Suprapubic skin (tissue), 4 donors: ENCODE measurements around the gene POR. TPM values are rescaled to one million over a fixed set of nuclear protein-coding genes. Genes with fewer than 3 reads are reported as not detected.
"Not testable (repeated sequence)": the region's sequence is repeated elsewhere in the genome, so short reads cannot be mapped to it uniquely, and the experiment has no call there.

ENCODE experiments used
- DNase-seq, 2 donors: peaks; one replicate each; pipeline ENCODE4 v3.0.0-alpha.2; 2019; ENCODE audit warnings: low spot score in 2 of 2
- H3K27ac ChIP-seq: fragments of 200-600 bp; sonication (generic); one replicate; pipeline ENCODE4 v1.5.1; 2019
- H3K27me3 ChIP-seq: fragments of 200-600 bp; sonication (generic); one replicate; pipeline ENCODE4 v1.5.1; 2019
- H3K36me3 ChIP-seq: fragments of 200-600 bp; sonication (generic); one replicate; pipeline ENCODE4 v1.5.1; 2019
- H3K4me1 ChIP-seq: fragments of 200-600 bp; sonication (generic); one replicate; pipeline ENCODE4 v1.5.1; 2019
- H3K4me3 ChIP-seq: fragments of 200-600 bp; sonication (generic); one replicate; pipeline ENCODE4 v1.5.1; 2019; ENCODE audit warnings: mild to moderate bottlenecking
- H3K9me3 ChIP-seq: fragments of 200-600 bp; sonication (generic); one replicate; pipeline ENCODE4 v1.5.1; 2019
- CTCF ChIP-seq, 2 donors: fragments of 200-600 bp in 1 of 2; fragments of 450-650 bp in 1 of 2; sonication (generic) in 1 of 2; IDR thresholded peaks; one replicate each; pipeline ENCODE4 v1.5.1; 2016 to 2019; ENCODE audit warnings: antibody characterized with exemption in 2 of 2, mild to moderate bottlenecking in 1 of 2, moderate library complexity in 1 of 2
- EP300 ChIP-seq: sonication (generic); formaldehyde crosslinking; IDR thresholded peaks from one replicate; pipeline ENCODE4 v1.6.1; 2017; ENCODE audit warnings: antibody characterized with exemption
- POLR2A ChIP-seq, 2 donors: fragments of 450-650 bp; IDR thresholded peaks; one replicate each; pipeline ENCODE4 v1.6.1; 2017; ENCODE audit warnings: antibody characterized with exemption in 2 of 2, mild to moderate bottlenecking in 2 of 2, moderate library complexity in 2 of 2
- POLR2AphosphoS5 ChIP-seq, 3 donors: sonication (generic); formaldehyde crosslinking; IDR thresholded peaks; one replicate each; pipeline ENCODE4 v1.6.1; 2017; ENCODE audit warnings: antibody characterized with exemption in 3 of 3
- WGBS: methylation state at CpG from one replicate; pipeline ENCODE4 v1.1.5; 2018; 5-methylcytosine and 5-hydroxymethylcytosine counted together
- total RNA-seq, 4 donors: library from RNA; depleted of rRNA; stranded (reverse); fragments of >200 nt; gene quantifications; one replicate each; pipeline ENCODE4 v1.1.0, GENCODE V29; 2016

The POR gene
- total RNA-seq, 4 donors from 2014 or later = 85.8 to 112 (median 91.8) TPM

GRCh38 chr7:75869776-75870379, 45.1 kb upstream of the POR start:
- no peak for TF ChIP-seq POLR2A (IDR thresholded peaks at IDR 0.05)
- no peak for TF ChIP-seq CTCF (IDR thresholded peaks at IDR 0.05)
- TF ChIP-seq EP300 = no peak
- no peak for TF ChIP-seq POLR2AphosphoS5 (IDR thresholded peaks at IDR 0.05)
- H3K36me3 ChIP-seq = no peaks in the 10 kb centered on the region
- 70% methylated on average over 7 of the region's 7 CpGs for WGBS
- H3K9me3 ChIP-seq = no peaks in the 10 kb centered on the region
- H3K27ac ChIP-seq = no peak overlapping the region
- no peaks in the 10 kb centered on the region for H3K4me1 ChIP-seq
- no peak overlapping the region for H3K4me3 ChIP-seq
- no peaks in the 10 kb centered on the region for H3K27me3 ChIP-seq
- DNase-seq = no peak

GRCh38 chr7:75870557-75871161, 44.3 kb upstream of the POR start:
- WGBS = 77% methylated on average over 9 of the region's 9 CpGs
- no peaks in the 10 kb centered on the region for H3K27me3 ChIP-seq
- H3K27ac ChIP-seq = no peak overlapping the region
- no peak for TF ChIP-seq CTCF (IDR thresholded peaks at IDR 0.05)
- TF ChIP-seq EP300 = no peak
- no peak for TF ChIP-seq POLR2AphosphoS5 (IDR thresholded peaks at IDR 0.05)
- no peak for TF ChIP-seq POLR2A (IDR thresholded peaks at IDR 0.05)
- no peaks in the 10 kb centered on the region for H3K4me1 ChIP-seq
- H3K36me3 ChIP-seq = no peaks in the 10 kb centered on the region
- no peaks in the 10 kb centered on the region for H3K9me3 ChIP-seq
- no peak overlapping the region for H3K4me3 ChIP-seq
- DNase-seq = no peak

GRCh38 chr7:75872073-75872782, 42.7 kb upstream of the POR start:
- H3K9me3 ChIP-seq = no peaks in the 10 kb centered on the region
- no peak for DNase-seq
- H3K27ac ChIP-seq = no peak overlapping the region
- H3K4me3 ChIP-seq = no peak overlapping the region
- H3K36me3 ChIP-seq = no peaks in the 10 kb centered on the region
- H3K4me1 ChIP-seq = peaks cover 4% of the 10 kb centered on the region
- no peak for TF ChIP-seq POLR2A (IDR thresholded peaks at IDR 0.05)
- TF ChIP-seq EP300 = no peak
- TF ChIP-seq CTCF (IDR thresholded peaks at IDR 0.05) = no peak
- TF ChIP-seq POLR2AphosphoS5 (IDR thresholded peaks at IDR 0.05) = no peak
- 67% methylated on average over 13 of the region's 13 CpGs for WGBS
- H3K27me3 ChIP-seq = no peaks in the 10 kb centered on the region

- 81% methylated on average over 3 of the region's 3 CpGs for WGBS
Measured at GRCh38 chr7:75874180-75874579, 40.8 kb upstream of the POR start.

GRCh38 chr7:75875113-75876080, 39.6 kb upstream of the POR start:
- H3K4me1 ChIP-seq = peaks cover 24% of the 10 kb centered on the region
- WGBS = 74% methylated on average over 21 of the region's 21 CpGs
- H3K36me3 ChIP-seq = no peaks in the 10 kb centered on the region
- no peaks in the 10 kb centered on the region for H3K9me3 ChIP-seq
- H3K27ac ChIP-seq = no peak overlapping the region
- no peak overlapping the region for H3K4me3 ChIP-seq
- DNase-seq = no peak
- H3K27me3 ChIP-seq = no peaks in the 10 kb centered on the region
- TF ChIP-seq EP300 (no peak), CTCF (IDR thresholded peaks at IDR 0.05) (no peak), POLR2AphosphoS5 (IDR thresholded peaks at IDR 0.05) (no peak), POLR2A (IDR thresholded peaks at IDR 0.05) (no peak)

More at GRCh38 chr7:75874180-75874579, 40.8 kb upstream of the POR start:
- not testable (repeated sequence) for DNase-seq, H3K27ac ChIP-seq, H3K4me3 ChIP-seq, H3K36me3 ChIP-seq, H3K27me3 ChIP-seq, H3K9me3 ChIP-seq
- H3K4me1 ChIP-seq = peaks cover 11% of the 10 kb centered on the region
